PFSK-1 (cell line): ENCODE data around the gene DIP2B.

Experiments
- POLR2AphosphoS5 ChIP-seq: IDR thresholded peaks from 2 replicates; pipeline ENCODE4 v1.6.1; 2012; ENCODE audit warnings: low read depth, mild to moderate bottlenecking, control low read depth, low read length, moderate library complexity
- SIN3A ChIP-seq: IDR thresholded peaks from 2 replicates; pipeline ENCODE4 v1.6.1; 2012; ENCODE audit warnings: mild to moderate bottlenecking, low read length, moderate library complexity, borderline replicate concordance; ENCODE audit not compliant: insufficient read depth
- TAF1 ChIP-seq: IDR thresholded peaks from 2 replicates; pipeline ENCODE4 v1.6.1; 2012; ENCODE audit warnings: low read length, control low read depth, borderline replicate concordance; ENCODE audit not compliant: insufficient read depth

DNA sequence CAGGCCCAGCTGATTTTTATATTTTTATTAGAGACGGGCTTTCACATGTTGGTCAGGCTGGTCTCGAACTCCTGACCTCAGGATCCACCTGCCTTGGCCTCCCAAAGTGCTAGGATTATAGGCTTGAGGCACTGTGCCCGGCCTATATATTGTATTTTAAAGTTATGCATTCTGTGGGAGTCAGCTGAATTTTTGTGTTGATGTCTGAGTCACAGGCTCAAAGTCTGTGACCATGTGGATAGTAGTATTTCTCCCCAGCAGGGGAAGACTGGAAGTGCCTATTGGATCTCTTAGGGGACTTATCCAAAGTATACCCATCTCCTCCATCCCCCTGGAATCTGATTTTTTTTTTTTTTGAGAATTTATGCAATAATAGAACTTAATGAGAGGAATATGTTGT is 215.3 kb downstream of the DIP2B start:
- no peak for TF ChIP-seq POLR2AphosphoS5
- no peak for TF ChIP-seq TAF1
- TF ChIP-seq SIN3A: no peak
